K562 (cell line): ENCODE results near the gene TEAD3.

Experiments
- EZH2 ChIP-seq: IDR thresholded peaks from 2 replicates; pipeline ENCODE4 v1.6.1; 2012; ENCODE audit warnings: low read depth, mild to moderate bottlenecking, inconsistent platforms, low read length, borderline replicate concordance
- FOSL1 ChIP-seq: fragments of 200-800 bp; sonication (Bioruptor generic); conservative IDR thresholded peaks from 2 replicates; pipeline ENCODE4 v1.6.1; 2016; ENCODE audit warnings: missing genetic modification characterization, missing compliant biosample characterization
- MAFK ChIP-seq: IDR thresholded peaks from 2 replicates; pipeline ENCODE4 v1.6.1; 2011; ENCODE audit warnings: low read length, improper control_type of control experiment
- NR0B1 ChIP-seq: fragments of 450-650 bp; IDR thresholded peaks from one replicate; pipeline ENCODE4 v1.6.1; 2018; ENCODE audit warnings: mild to moderate bottlenecking, moderate library complexity; ENCODE audit not compliant: partially characterized antibody
- PHF20 ChIP-seq: fragments of 450-650 bp; IDR thresholded peaks from 2 replicates; pipeline ENCODE4 v1.6.1; 2018; ENCODE audit not compliant: partially characterized antibody
- POLR2AphosphoS5 ChIP-seq: IDR thresholded peaks from 2 replicates; pipeline ENCODE4 v1.6.1; 2011; ENCODE audit warnings: mild to moderate bottlenecking, low read depth, low read length, moderate library complexity; ENCODE audit not compliant: control insufficient read depth, insufficient read depth
- PRPF4 ChIP-seq: fragments of 200-400 bp; formaldehyde crosslinking; IDR thresholded peaks from one replicate; pipeline ENCODE4 v1.6.1; 2017; ENCODE audit warnings: low read length, low read depth, mild to moderate bottlenecking; ENCODE audit not compliant: insufficient read depth, poor library complexity, severe bottlenecking
- RAD21 ChIP-seq, 2 experiments: fragments of 250-450 bp in 1 of 2; fragments of 450-650 bp in 1 of 2; sonication (Bioruptor Pico) in 1 of 2; formaldehyde crosslinking in 1 of 2; IDR thresholded peaks in 1 of 2; conservative IDR thresholded peaks in 1 of 2; 2 replicates each; pipeline versions ENCODE4 v1.4.0 to v1.8.0; 2020 to 2022; ENCODE audit warnings: mild to moderate bottlenecking in 2 of 2, moderate library complexity in 1 of 2
- ZNF318 ChIP-seq, 2 experiments: fragments of 450-650 bp; IDR thresholded peaks; 2 replicates each; pipeline ENCODE4 v1.6.1; 2016; ENCODE audit warnings: mild to moderate bottlenecking in 2 of 2, borderline replicate concordance in 1 of 2, low read depth in 1 of 2, moderate library complexity in 1 of 2
- ZSCAN29 ChIP-seq: fragments of 450-650 bp; IDR thresholded peaks from 2 replicates; pipeline ENCODE4 v1.6.1; 2017

GRCh38 chr6:35483490-35483889, 13.4 kb downstream of the TEAD3 start:
- no peak for TF ChIP-seq FOSL1
- TF ChIP-seq ZNF318 (IDR thresholded peaks at IDR 0.05; ENCODE audit: borderline replicate concordance in 1 of 2, low read depth in 1 of 2), result no peak
- no peak for TF ChIP-seq RAD21 (CRISPR knock-in tag; conservative IDR thresholded peaks at IDR 0.05 in 1 of 2, IDR thresholded peaks at IDR 0.05 in 1 of 2)
- TF ChIP-seq PHF20, result no peak
- no peak for TF ChIP-seq EZH2
- no peak for TF ChIP-seq NR0B1
- TF ChIP-seq ZSCAN29, result no peak
- no peak for TF ChIP-seq MAFK
- TF ChIP-seq POLR2AphosphoS5, result no peak
- no peak for TF ChIP-seq PRPF4
